ENCODE data around the gene ODF4. TPM values are rescaled to one million over a fixed set of nuclear protein-coding genes. Genes with fewer than 3 reads are reported as not detected.

ODF4 gene
- total RNA-seq, 1 experiment from 2014 or later: not detected

- POLR2A ChIA-PET: interaction anchor here (0.6 to 1.6 kb wide), 10 partner anchors 34 to 256 kb away, joined by 3 to 15 read pairs (median 3); partner anchors contain the start of genes CTC1, PFAS and SLC25A35
Measured at GRCh38 chr17:8375738-8376259, 36.2 kb downstream of the ODF4 start.

GRCh38 chr17:8376271-8377067 lies 36.8 kb downstream of the ODF4 start, which contains the start of gene KRABD2:
Gene KRABD2, minus strand, starts transcription at chr17:8376704.
- Mint-ChIP-seq H3K4me3 (peak within 1 kb of the TSS; percentile 84), H3K9me3 (no peaks in the 10 kb centered on the region), H3K27ac (peak within 1 kb of the TSS; percentile 96), H3K27me3 (ENCODE audit: low read depth) (no peaks in the 10 kb centered on the region), H3K36me3 (peaks cover 57% of the 10 kb centered on the region), H3K4me1 (peaks cover 41% of the 10 kb centered on the region)
- ChIA-PET CTCF (interaction anchor here (1.0 to 2.7 kb wide), 10 partner anchors 15 to 369 kb away, joined by 3 to 13 read pairs (median 4); partner anchors contain the start of genes ALOXE3 and SLC25A35), POLR2A (interaction anchor here (0.6 to 1.6 kb wide), 11 partner anchors 35 to 257 kb away, joined by 3 to 15 read pairs (median 3); partner anchors contain the start of genes CTC1, PFAS and SLC25A35)
- DNase-seq (ENCODE audit: low spot score) (peak; percentile 94), ATAC-seq (peak; percentile 88)
- TF ChIP-seq FOXP4 (CRISPR knock-in tag; IDR thresholded peaks at IDR 0.05): 0 out of 2 replicates have a peak, but pooled peaks have one; percentile 53
- TF ChIP-seq MXD4 (CRISPR knock-in tag; IDR thresholded peaks at IDR 0.05; ENCODE audit: borderline replicate concordance): no peak
- no peak for TF ChIP-seq RELA (CRISPR knock-in tag; IDR thresholded peaks at IDR 0.05; ENCODE audit: borderline replicate concordance)
- TF ChIP-seq E2F5 (CRISPR knock-in tag; IDR thresholded peaks at IDR 0.05): no peak
- peak; percentile 47; the same call in 1 of the 2 replicates for TF ChIP-seq SMAD4 (CRISPR knock-in tag; IDR thresholded peaks at IDR 0.05)
- TF ChIP-seq STAT6 (CRISPR knock-in tag; conservative IDR thresholded peaks at IDR 0.05; ENCODE audit: low read depth): no peak
- peak; percentile 80; the same call in 1 of the 2 replicates for TF ChIP-seq TP53 (CRISPR knock-in tag; IDR thresholded peaks at IDR 0.05)

More at GRCh38 chr17:8375738-8376259, 36.2 kb downstream of the ODF4 start:
- no peaks in the 10 kb centered on the region for H3K9me3 Mint-ChIP-seq
- ATAC-seq (peak; percentile 10), DNase-seq (ENCODE audit: low spot score) (no peak)
- H3K36me3 Mint-ChIP-seq: peaks cover 54% of the 10 kb centered on the region
- H3K4me3 Mint-ChIP-seq: peak overlapping the region; percentile 84
- peaks cover 34% of the 10 kb centered on the region for H3K4me1 Mint-ChIP-seq
- no peak for TF ChIP-seq ZNF281 (CRISPR knock-in tag; IDR thresholded peaks at IDR 0.05)
- TF ChIP-seq TEAD4 (CRISPR knock-in tag; IDR thresholded peaks at IDR 0.05): no peak
- TF ChIP-seq ZNF671 (CRISPR knock-in tag; IDR thresholded peaks at IDR 0.05): peak; percentile 85
- no peak for TF ChIP-seq GTF2I (CRISPR knock-in tag; conservative IDR thresholded peaks at IDR 0.05)
- TF ChIP-seq E2F5 (CRISPR knock-in tag; IDR thresholded peaks at IDR 0.05): no peak
- no peak for TF ChIP-seq FOXJ3 (CRISPR knock-in tag; IDR thresholded peaks at IDR 0.05; ENCODE audit: borderline replicate concordance)
- 0 out of 2 replicates have a peak, but pooled peaks have one; percentile 16 for TF ChIP-seq AR (CRISPR knock-in tag; IDR thresholded peaks at IDR 0.05)
- peak overlapping the region; percentile 79 for H3K27ac Mint-ChIP-seq
- no peaks in the 10 kb centered on the region for H3K27me3 Mint-ChIP-seq (ENCODE audit: low read depth)
- CTCF ChIA-PET: interaction anchor here (1.1 to 2.7 kb wide), 8 partner anchors 16 to 370 kb away, joined by 3 to 13 read pairs (median 5); partner anchors contain the start of genes ALOXE3 and SLC25A35

Measured in WTC11 (cell line).